ENCODE results near the gene MRPL12.

- TF ChIP-seq CTCF (IDR thresholded peaks at IDR 0.05; ENCODE audit: borderline replicate concordance, extremely low read depth, low read length, poor library complexity, severe bottlenecking): no peak
- no peak for TF ChIP-seq EZH2 (IDR thresholded peaks at IDR 0.05; ENCODE audit: borderline replicate concordance, low read depth, low read length, severe bottlenecking)
Observed at GRCh38 chr17:81706232-81706611, 3.1 kb downstream of the MRPL12 start.
